ENCODE results near the gene ARSG. TPM values are rescaled to one million over a fixed set of nuclear protein-coding genes. Genes with fewer than 3 reads are reported as not detected.

Gene ARSG
- total and polyA plus RNA-seq, 2 experiments from 2014 or later = 1.7 to 5.1 TPM

GRCh38 chr17:68341482-68341881 lies 50.2 kb downstream of the ARSG start:
- Mint-ChIP-seq H3K27me3 (ENCODE audit: insufficient read depth, low read depth, poor library complexity) (no peaks in the 10 kb centered on the region), H3K4me1 (peaks cover 9% of the 10 kb centered on the region), H3K4me3 (no peak overlapping the region), H3K36me3 (ENCODE audit: low read depth) (no peaks in the 10 kb centered on the region), H3K9me3 (no peaks in the 10 kb centered on the region), H3K27ac (no peak overlapping the region)
- Histone ChIP-seq H2AFZ (no peak overlapping the region), H3K9me2 (ENCODE audit: insufficient read depth) (no peaks in the 10 kb centered on the region), H3K4me3 (no peak overlapping the region), H3K27me3 (ENCODE audit: insufficient read depth) (no peaks in the 10 kb centered on the region), H3K4me2 (no peak overlapping the region), H4K20me1 (replicated peaks; ENCODE audit: insufficient read depth) (no peaks in the 10 kb centered on the region), H3K36me3 (ENCODE audit: insufficient read depth) (no peaks in the 10 kb centered on the region), H3K79me2 (replicated peaks; ENCODE audit: insufficient read depth) (no peaks in the 10 kb centered on the region), H3K4me1 (ENCODE audit: insufficient read depth) (no peaks in the 10 kb centered on the region; the same call in 1 of the 2 replicates), H3K27ac (ENCODE audit: low read depth) (no peak overlapping the region), H3F3A (replicated peaks; ENCODE audit: low read depth) (no peaks in the 10 kb centered on the region)
- TF ChIP-seq STAT1 (IDR thresholded peaks at IDR 0.05; ENCODE audit: unreplicated experiment) = no peak
- TF ChIP-seq REST (IDR thresholded peaks at IDR 0.05; ENCODE audit: unreplicated experiment) = no peak
- no peak for TF ChIP-seq JUNB (IDR thresholded peaks at IDR 0.05; ENCODE audit: unreplicated experiment)
- TF ChIP-seq ZNF114 (CRISPR knock-in tag; IDR thresholded peaks at IDR 0.05) = no peak
- TF ChIP-seq ZNF462 (CRISPR knock-in tag; IDR thresholded peaks at IDR 0.05) = no peak
- TF ChIP-seq EZH2 (IDR thresholded peaks at IDR 0.05; ENCODE audit: low read depth, unreplicated experiment) = no peak
- TF ChIP-seq CTCF (conservative IDR thresholded peaks at IDR 0.05; ENCODE audit: low read depth in 2 of 2) = no peak
- no peak for TF ChIP-seq ETS1 (IDR thresholded peaks at IDR 0.05)
- no peak for TF ChIP-seq ZNF331 (CRISPR knock-in tag; IDR thresholded peaks at IDR 0.05; ENCODE audit: low read depth)
- no peak for TF ChIP-seq CREB1 (CRISPR knock-in tag; IDR thresholded peaks at IDR 0.05; ENCODE audit: low read depth)
- no peak for TF ChIP-seq EZH2phosphoT487 (IDR thresholded peaks at IDR 0.05; ENCODE audit: unreplicated experiment)
- TF ChIP-seq POLR2AphosphoS5 (IDR thresholded peaks at IDR 0.05; ENCODE audit: low read depth) = no peak
- TF ChIP-seq NANOG (IDR thresholded peaks at IDR 0.05; ENCODE audit: borderline replicate concordance) = no peak
- DNase-seq (ENCODE audit: low spot score) (no peak), ATAC-seq (no peak)
